GM12872 (cell line): ENCODE measurements around the gene CCDC28A.

Experiments used
- CTCF ChIP-seq: IDR thresholded peaks from 3 replicates; pipeline ENCODE4 v1.5.1; 2011; ENCODE audit warnings: low read depth, mild to moderate bottlenecking, low read length, moderate library complexity; ENCODE audit not compliant: insufficient read depth

The CCDC28A gene

GRCh38 chr6:138821519-138821918, 48.0 kb downstream of the CCDC28A start:
- no peak for TF ChIP-seq CTCF

GRCh38 chr6:138824482-138825144, 51.0 kb downstream of the CCDC28A start:
- no peak for TF ChIP-seq CTCF

GRCh38 chr6:138830248-138830647, 56.7 kb downstream of the CCDC28A start:
- no peak for TF ChIP-seq CTCF

GRCh38 chr6:138832182-138832581, 58.6 kb downstream of the CCDC28A start:
- no peak for TF ChIP-seq CTCF

GRCh38 chr6:138833816-138834539, 60.4 kb downstream of the CCDC28A start:
- no peak for TF ChIP-seq CTCF

- TF ChIP-seq CTCF: no peak
Observed at GRCh38 chr6:138837246-138837645, 63.7 kb downstream of the CCDC28A start.
